HepG2 (cell line): ENCODE results near the gene CRLF2. TPM values are rescaled to one million over a fixed set of nuclear protein-coding genes. Genes with fewer than 3 reads are reported as not detected.

Experiments used
- ATAC-seq: fragments of 200-7000 bp; cut with Tn5 transposase; 3 replicates; pipeline ENCODE4 v1.9.1; 2020; ENCODE audit warnings: mild to moderate bottlenecking, moderate library complexity
- BruUV-seq: library from RNA; stranded (reverse); fragments of 400-500 nt; replicated peaks from 2 replicates; lab custom pipeline; 2021; lab: Mats Ljungman, UMichigan
- CTCF ChIA-PET: fragments of 300-600 bp; formaldehyde crosslinking; extraction: SDS; loops from one replicate; lab custom pipeline; 2021; ENCODE audit warnings: low total read pairs, inconsistent platforms, low intra/inter-chr PET ratio; lab: Yijun Ruan, JAX
- POLR2A ChIA-PET: fragments of 350-600 bp; sonication (Branson Sonifier 250); formaldehyde crosslinking; loops from one replicate; lab custom pipeline; 2020; ENCODE audit warnings: antibody characterized with exemption, inconsistent platforms; lab: Yijun Ruan, JAX
- DNase-seq: peaks from one replicate; pipeline ENCODE4 v3.0.0-alpha.2; 2015; ENCODE audit warnings: low spot score
- FAIRE-seq: peaks from 3 replicates; lab custom pipeline; 2011; peaks lifted over from hg19 to GRCh38; lab: Jason Lieb, UNC
- H2AFZ ChIP-seq: one replicate; pipeline ENCODE4 v1.6.1; 2011; ENCODE audit warnings: low read length, inconsistent platforms
- H3K27ac ChIP-seq: fragments of 300-600 bp; 3 replicates; pipeline ENCODE4 v1.8.0; 2011; ENCODE audit warnings: mixed run types, mild to moderate bottlenecking, mixed read lengths, low read length, inconsistent platforms; ENCODE audit not compliant: insufficient read depth; ENCODE audit errors: extremely low read length
- H3K27me3 ChIP-seq, 2 experiments: fragments of 200-600 bp in 1 of 2; 2 replicates in 1 of 2; 3 replicates in 1 of 2; pipeline versions ENCODE4 v1.6.0 to v1.8.0; 2011; ENCODE audit warnings: low read length in 2 of 2, mild to moderate bottlenecking in 2 of 2, moderate library complexity in 2 of 2, inconsistent platforms in 1 of 2; ENCODE audit not compliant: insufficient read depth in 2 of 2, control insufficient read depth in 1 of 2
- H3K36me3 ChIP-seq, 2 experiments: fragments of 200-600 bp in 1 of 2; replicated peaks in 1 of 2; 2 replicates in 1 of 2; 3 replicates in 1 of 2; pipeline versions ENCODE4 v1.5.1 to v1.8.0; 2011; ENCODE audit warnings: low read length in 2 of 2, inconsistent platforms in 1 of 2; ENCODE audit not compliant: insufficient read depth in 2 of 2, control insufficient read depth in 1 of 2
- H3K4me1 ChIP-seq: 2 replicates; pipeline ENCODE4 v1.5.1; 2012; ENCODE audit warnings: low read length, inconsistent platforms; ENCODE audit not compliant: insufficient read depth
- H3K4me2 ChIP-seq: 2 replicates; pipeline ENCODE4 v1.6.0; 2011; ENCODE audit warnings: low read depth, low read length, inconsistent platforms
- H3K4me3 ChIP-seq, 3 experiments: fragments of 200-600 bp in 1 of 3; sonication (generic), shearing (Covaris generic) in 1 of 3; replicated peaks in 1 of 3; 2 replicates each; pipeline ENCODE4 v1.5.1; 2011 to 2016; ENCODE audit warnings: low read length in 3 of 3, inconsistent platforms in 2 of 3, low read depth in 2 of 3, mild to moderate bottlenecking in 2 of 3, control low read depth in 1 of 3, mixed read lengths in 1 of 3; ENCODE audit not compliant: insufficient read depth in 1 of 3
- H3K79me2 ChIP-seq: one replicate; pipeline ENCODE4 v1.6.1; 2011; ENCODE audit warnings: low read length, inconsistent platforms; ENCODE audit not compliant: insufficient read depth
- H3K9ac ChIP-seq: 2 replicates; pipeline ENCODE4 v1.6.0; 2011; ENCODE audit warnings: mild to moderate bottlenecking, low read depth, low read length, inconsistent platforms; ENCODE audit not compliant: insufficient read depth
- H3K9me3 ChIP-seq: 2 replicates; pipeline ENCODE4 v1.5.1; 2012; ENCODE audit warnings: mild to moderate bottlenecking, low read length
- H4K20me1 ChIP-seq: 2 replicates; pipeline ENCODE4 v1.6.0; 2011; ENCODE audit warnings: inconsistent platforms, mild to moderate bottlenecking, low read length, moderate library complexity; ENCODE audit not compliant: insufficient read depth
- CCAR2 ChIP-seq: fragments of 200-400 bp; formaldehyde crosslinking; optimal IDR thresholded peaks from 2 replicates; pipeline ENCODE3; 2018; ENCODE audit warnings: low read depth, mild to moderate bottlenecking, low read length, moderate library complexity
- GPN1 ChIP-seq: sonication (generic); formaldehyde crosslinking; IDR thresholded peaks from 2 replicates; pipeline ENCODE4 v1.5.1; 2020; ENCODE audit warnings: missing genetic modification reagents, borderline replicate concordance
- KDM5B ChIP-seq: sonication (generic); formaldehyde crosslinking; IDR thresholded peaks from 2 replicates; pipeline ENCODE4 v1.4.0; 2020; ENCODE audit warnings: missing genetic modification reagents, mild to moderate bottlenecking, borderline replicate concordance
- KMT2A ChIP-seq: sonication (generic); formaldehyde crosslinking; IDR thresholded peaks from 2 replicates; pipeline ENCODE4 v1.4.0; 2020; ENCODE audit warnings: missing genetic modification reagents
- SIX1 ChIP-seq: sonication (generic); formaldehyde crosslinking; IDR thresholded peaks from 2 replicates; pipeline ENCODE4 v1.4.0; 2020; ENCODE audit warnings: missing genetic modification reagents, borderline replicate concordance
- ZBTB21 ChIP-seq: sonication (generic); formaldehyde crosslinking; IDR thresholded peaks from 2 replicates; pipeline ENCODE4 v1.4.0; 2020; ENCODE audit warnings: missing genetic modification reagents
- ZFP36 ChIP-seq: fragments of 150-350 bp; IDR thresholded peaks from 2 replicates; pipeline ENCODE4 v1.6.1; 2018; ENCODE audit warnings: borderline replicate concordance, low read length, low read depth; ENCODE audit not compliant: partially characterized antibody
- ZNF563 ChIP-seq: sonication (generic); formaldehyde crosslinking; IDR thresholded peaks from 2 replicates; pipeline ENCODE4 v1.8.0; 2022; ENCODE audit warnings: mild to moderate bottlenecking, moderate library complexity, missing genetic modification reagents
- ZNF703 ChIP-seq: sonication (generic); formaldehyde crosslinking; IDR thresholded peaks from 2 replicates; pipeline ENCODE4 v1.5.1; 2020; ENCODE audit warnings: missing genetic modification reagents, mild to moderate bottlenecking, moderate library complexity, borderline replicate concordance
- ZNF780A ChIP-seq: sonication (generic); formaldehyde crosslinking; IDR thresholded peaks from 2 replicates; pipeline ENCODE4 v1.8.0; 2022; ENCODE audit warnings: mild to moderate bottlenecking, missing genetic modification reagents, moderate library complexity
- ZNF788 ChIP-seq: sonication (generic); formaldehyde crosslinking; IDR thresholded peaks from 2 replicates; pipeline ENCODE4 v1.5.0; 2020; ENCODE audit warnings: mild to moderate bottlenecking, missing genetic modification reagents, borderline replicate concordance
- WGBS: methylation state at CpG from one replicate; pipeline ENCODE4 v1.1.6; 2017; ENCODE audit warnings: low lambda C conversion rate; 5-methylcytosine and 5-hydroxymethylcytosine counted together
- in situ Hi-C: cut with HindIII; loops from 2 replicates; pipeline ENCODE4 v1.10.0; 2017; ENCODE audit warnings: low pct_unique_long_range_greater_than_20kb; ENCODE audit not compliant: extremely low pct_ligation_motif_present
- intact Hi-C: fragments of 100-400 bp; cut with micrococcal nuclease; formaldehyde crosslinking; loops from one replicate; pipeline ENCODE4 v1.10.0; 2022; ENCODE audit not compliant: unreplicated experiment
- polyA plus RNA-seq, 8 experiments: library from polyadenylated mRNA; depleted of rRNA in 3 of 8; stranded (reverse) in 7 of 8; unstranded in 1 of 8; fragments of >200 nt; fragmentation: Illumina TruSeq in 4 of 8; extraction: Trizol in 4 of 8; gene quantifications; 2 replicates each; pipeline versions ENCODE4 v1.2.1 to v1.2.3, GENCODE V29; 2011 to 2016; ENCODE audit warnings: low read depth in 4 of 8, missing spikeins in 1 of 8, mixed read lengths in 1 of 8; ENCODE audit not compliant: insufficient read depth in 1 of 8
- total RNA-seq, 5 experiments: library from RNA; depleted of rRNA; stranded (reverse); fragments of >200 nt; fragmentation: Illumina TruSeq; extraction: Trizol; gene quantifications; 2 replicates each; pipeline ENCODE4 v1.2.3, GENCODE V29; 2016; ENCODE audit warnings: low read depth in 1 of 5

Gene CRLF2
- total and polyA plus RNA-seq, 2 of the 13 experiments (the other 11 are each of a cell fraction or from before 2014, with no cell fraction given), result not detected

DNA sequence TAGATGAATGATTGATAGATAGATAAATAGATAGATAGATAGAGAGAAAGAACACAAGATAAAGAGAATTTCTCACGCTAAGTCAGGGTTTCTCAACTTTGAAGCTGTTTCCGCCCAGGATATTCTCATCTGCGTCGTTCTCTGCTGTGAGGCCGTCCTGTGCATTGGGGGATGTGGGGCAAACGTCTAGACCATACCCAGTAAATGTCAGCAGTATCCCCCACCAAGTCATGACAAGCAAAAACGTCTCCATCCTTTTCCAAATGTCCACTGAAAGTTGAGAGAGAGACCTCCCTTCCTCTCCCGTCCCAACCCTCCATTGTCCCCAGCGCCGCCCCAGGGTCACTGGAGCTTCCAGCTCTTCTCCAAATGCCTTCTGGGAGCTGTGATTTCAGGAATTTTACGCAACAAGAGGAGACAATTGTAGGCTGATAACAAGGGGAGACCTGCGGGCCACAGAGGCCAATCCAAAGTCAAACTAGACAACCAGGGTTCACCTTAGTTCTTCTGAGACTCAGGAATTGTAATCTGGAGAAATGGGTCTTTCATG lies 8.9 kb upstream of the CRLF2 start (continued):
- TF ChIP-seq CCAR2, result no peak
- TF ChIP-seq GPN1 (CRISPR knock-in tag), result no peak
- TF ChIP-seq SIX1 (CRISPR knock-in tag), result no peak
- no peak for TF ChIP-seq ZFP36
- TF ChIP-seq ZNF563 (CRISPR knock-in tag), result no peak

GRCh38 chrX:1218286-1218685 lies 5.8 kb upstream of the CRLF2 start:
- TF ChIP-seq ZBTB21, result no peak
- TF ChIP-seq ZNF780A (CRISPR knock-in tag), result no peak
- TF ChIP-seq ZNF703 (CRISPR knock-in tag), result no peak
- no peak for TF ChIP-seq KDM5B (CRISPR knock-in tag)
- TF ChIP-seq ZNF788 (CRISPR knock-in tag), result no peak
- TF ChIP-seq KMT2A (CRISPR knock-in tag), result no peak
- in situ Hi-C loops (no loop called here), intact Hi-C loops (no loop called here)
- Histone ChIP-seq H3K4me1 (no peaks in the 10 kb centered on the region), H4K20me1 (no peaks in the 10 kb centered on the region), H3K9ac (no peak overlapping the region), H3K79me2 (no peaks in the 10 kb centered on the region), H3K36me3 (no peaks in the 10 kb centered on the region), H3K4me3 (no peak overlapping the region), H2AFZ (no peak overlapping the region), H3K27ac (no peak overlapping the region), H3K9me3 (peaks cover 5% of the 10 kb centered on the region; the same call in 1 of the 2 replicates), H3K27me3 (no peaks in the 10 kb centered on the region), H3K4me2 (no peak overlapping the region)
- ATAC-seq (no peak), DNase-seq (no peak), FAIRE-seq (no peak)
- ChIA-PET CTCF (no interaction called here), POLR2A (no interaction called here)
- no TSS peak for BruUV-seq
- 17% methylated on average over 4 of the region's 4 CpGs for WGBS
